H9 (cell line): ENCODE data around the gene NEU3. TPM values are rescaled to one million over a fixed set of nuclear protein-coding genes. Genes with fewer than 3 reads are reported as not detected.
A peak's percentile ranks its signal among the peaks of the same experiment; 100 is the strongest.

Experiments
- DNase-seq: peaks from one replicate; pipeline ENCODE4 v3.0.0-alpha.2; 2017
- H2AFZ ChIP-seq: one replicate; pipeline ENCODE4 v1.6.1; 2013; ENCODE audit warnings: mild to moderate bottlenecking, low read length, control low read depth, moderate library complexity
- H2AK5ac ChIP-seq: 2 replicates; pipeline ENCODE4 v1.6.1; 2013; ENCODE audit warnings: low read length, control low read depth, mixed read lengths; ENCODE audit not compliant: insufficient read length
- H2BK120ac ChIP-seq: one replicate; pipeline ENCODE4 v1.6.1; 2013; ENCODE audit warnings: low read depth, mild to moderate bottlenecking, low read length, control low read depth, inconsistent platforms; ENCODE audit not compliant: poor library complexity, severe bottlenecking
- H2BK12ac ChIP-seq: 2 replicates; pipeline ENCODE4 v1.6.1; 2013; ENCODE audit warnings: low read length, control low read depth, mixed read lengths, low read depth; ENCODE audit not compliant: insufficient read length
- H2BK15ac ChIP-seq: 2 replicates; pipeline ENCODE4 v1.6.1; 2013; ENCODE audit warnings: low read depth, low read length, control low read depth
- H2BK20ac ChIP-seq: one replicate; pipeline ENCODE4 v1.6.1; 2013; ENCODE audit warnings: low read depth, mild to moderate bottlenecking, low read length, control low read depth, inconsistent platforms; ENCODE audit not compliant: poor library complexity, severe bottlenecking
- H2BK5ac ChIP-seq: 2 replicates; pipeline ENCODE4 v1.6.1; 2013; ENCODE audit warnings: low read length, control low read depth, mixed read lengths; ENCODE audit not compliant: insufficient read length
- H3K14ac ChIP-seq: 2 replicates; pipeline ENCODE4 v1.6.1; 2013; ENCODE audit warnings: low read length, control low read depth; ENCODE audit not compliant: insufficient read depth
- H3K18ac ChIP-seq: 2 replicates; pipeline ENCODE4 v1.6.1; 2013; ENCODE audit warnings: low read depth, mild to moderate bottlenecking, mixed read lengths, low read length, control low read depth; ENCODE audit not compliant: insufficient read length
- H3K23ac ChIP-seq: 2 replicates; pipeline ENCODE4 v1.6.1; 2013; ENCODE audit warnings: low read length, control low read depth, mixed read lengths, low read depth; ENCODE audit not compliant: insufficient read length
- H3K23me2 ChIP-seq: 2 replicates; pipeline ENCODE4 v1.6.1; 2013; ENCODE audit warnings: low read depth, mild to moderate bottlenecking, mixed read lengths, low read length, control low read depth; ENCODE audit not compliant: insufficient read length, poor library complexity, severe bottlenecking
- H3K27ac ChIP-seq: 2 replicates; pipeline ENCODE4 v1.5.1; 2013; ENCODE audit warnings: low read length, control low read depth, mixed read lengths, low read depth; ENCODE audit not compliant: insufficient read length
- H3K27me3 ChIP-seq: 2 replicates; pipeline ENCODE4 v1.6.1; 2013; ENCODE audit warnings: low read length, control low read depth, inconsistent platforms; ENCODE audit not compliant: insufficient read depth
- H3K4ac ChIP-seq: 2 replicates; pipeline ENCODE4 v1.6.1; 2013; ENCODE audit warnings: low read depth, mild to moderate bottlenecking, control low read depth, inconsistent platforms, low read length, moderate library complexity
- H3K4me1 ChIP-seq: 2 replicates; pipeline ENCODE4 v1.6.1; 2013; ENCODE audit warnings: low read length, control low read depth, inconsistent platforms; ENCODE audit not compliant: insufficient read depth
- H3K4me2 ChIP-seq: 2 replicates; pipeline ENCODE4 v1.6.1; 2013; ENCODE audit warnings: low read length, control low read depth, mixed read lengths; ENCODE audit not compliant: insufficient read length, insufficient read depth
- H3K56ac ChIP-seq: 2 replicates; pipeline ENCODE4 v1.6.1; 2013; ENCODE audit warnings: low read depth, mild to moderate bottlenecking, mixed read lengths, low read length, control low read depth; ENCODE audit not compliant: insufficient read length
- H3K79me1 ChIP-seq: 2 replicates; pipeline ENCODE4 v1.6.1; 2013; ENCODE audit warnings: low read depth, mild to moderate bottlenecking, moderate library complexity, low read length, control low read depth, inconsistent platforms; ENCODE audit not compliant: insufficient read depth, poor library complexity, severe bottlenecking
- H3K79me2 ChIP-seq: 2 replicates; pipeline ENCODE4 v1.6.1; 2013; ENCODE audit warnings: low read length, control low read depth, inconsistent platforms; ENCODE audit not compliant: insufficient read depth
- H3K9ac ChIP-seq: 2 replicates; pipeline ENCODE4 v1.6.1; 2013; ENCODE audit warnings: low read length, control low read depth, mixed read lengths; ENCODE audit not compliant: insufficient read length; ENCODE audit errors: extremely low read depth
- H3K9me3 ChIP-seq: one replicate; pipeline ENCODE4 v1.6.1; 2013; ENCODE audit warnings: low read depth, low read length, inconsistent platforms; ENCODE audit not compliant: control insufficient read depth
- H3T11ph ChIP-seq: one replicate; pipeline ENCODE4 v1.6.1; 2013; ENCODE audit warnings: mild to moderate bottlenecking, low read length, control low read depth, inconsistent platforms
- H4K20me1 ChIP-seq: one replicate; pipeline ENCODE4 v1.6.1; 2013; ENCODE audit not compliant: control insufficient read depth, insufficient read length, insufficient read depth
- H4K5ac ChIP-seq: 2 replicates; pipeline ENCODE4 v1.6.1; 2013; ENCODE audit warnings: low read depth, mild to moderate bottlenecking, mixed read lengths, low read length, control low read depth; ENCODE audit not compliant: insufficient read length
- H4K8ac ChIP-seq: replicated peaks from 2 replicates; pipeline ENCODE4 v1.6.1; 2013; ENCODE audit warnings: low read length, control low read depth, mixed read lengths, low read depth; ENCODE audit not compliant: insufficient read length
- H4K91ac ChIP-seq: 2 replicates; pipeline ENCODE4 v1.6.1; 2013; ENCODE audit warnings: low read depth, mild to moderate bottlenecking, moderate library complexity, mixed read lengths, low read length, control low read depth; ENCODE audit not compliant: insufficient read length
- H3K27ac Mint-ChIP-seq, 3 experiments: 2 replicates in 2 of 3; 3 replicates in 1 of 3; pipeline ENCODE4 v1.8.0; 2020 to 2021; ENCODE audit warnings: mixed read lengths in 3 of 3, mild to moderate bottlenecking in 1 of 3, moderate library complexity in 1 of 3
- H3K27me3 Mint-ChIP-seq: 2 replicates; pipeline ENCODE4 v1.8.0; 2021; ENCODE audit warnings: low read depth, mild to moderate bottlenecking, moderate library complexity, mixed read lengths
- H3K36me3 Mint-ChIP-seq, 3 experiments: 2 replicates in 2 of 3; 3 replicates in 1 of 3; pipeline ENCODE4 v1.8.0; 2020 to 2021; ENCODE audit warnings: low read depth in 3 of 3, mixed read lengths in 3 of 3; ENCODE audit not compliant: insufficient read depth in 1 of 3
- H3K4me1 Mint-ChIP-seq, 2 experiments: 2 replicates each; pipeline ENCODE4 v1.8.0; 2020; ENCODE audit warnings: mixed read lengths in 2 of 2
- H3K4me3 Mint-ChIP-seq, 2 experiments: 2 replicates in 1 of 2; 3 replicates in 1 of 2; pipeline ENCODE4 v1.8.0; 2020 to 2021; ENCODE audit warnings: mild to moderate bottlenecking in 2 of 2, mixed read lengths in 2 of 2, moderate library complexity in 1 of 2
- H3K9me3 Mint-ChIP-seq, 2 experiments: 2 replicates in 1 of 2; 3 replicates in 1 of 2; pipeline ENCODE4 v1.8.0; 2020; ENCODE audit warnings: mild to moderate bottlenecking in 2 of 2, mixed read lengths in 2 of 2, moderate library complexity in 1 of 2
- WGBS: extraction: QIAGEN DNeasy Blood & Tissue Kit; methylation state at CpG from one replicate; pipeline ENCODE4 v1.1.7; 2013; ENCODE audit warnings: missing lambda C conversion rate, low lambda C conversion rate, mixed read lengths; ENCODE audit not compliant: insufficient read length; ENCODE audit errors: extremely low coverage; 5-methylcytosine and 5-hydroxymethylcytosine counted together
- total RNA-seq: library from RNA; stranded (reverse); gene quantifications from 2 replicates; pipeline ENCODE4 v1.2.1, GENCODE V29; 2021
- TF ChIP-seq, protein P1 (sequence below): fragments of 200-600 bp; sonication (generic); conservative IDR thresholded peaks from 3 replicates; pipeline ENCODE4 v1.8.0; 2021; ENCODE audit warnings: antibody characterized with exemption, mild to moderate bottlenecking

Gene NEU3
- total RNA-seq, 1 experiment from 2014 or later, result 15.9 TPM

DNA sequence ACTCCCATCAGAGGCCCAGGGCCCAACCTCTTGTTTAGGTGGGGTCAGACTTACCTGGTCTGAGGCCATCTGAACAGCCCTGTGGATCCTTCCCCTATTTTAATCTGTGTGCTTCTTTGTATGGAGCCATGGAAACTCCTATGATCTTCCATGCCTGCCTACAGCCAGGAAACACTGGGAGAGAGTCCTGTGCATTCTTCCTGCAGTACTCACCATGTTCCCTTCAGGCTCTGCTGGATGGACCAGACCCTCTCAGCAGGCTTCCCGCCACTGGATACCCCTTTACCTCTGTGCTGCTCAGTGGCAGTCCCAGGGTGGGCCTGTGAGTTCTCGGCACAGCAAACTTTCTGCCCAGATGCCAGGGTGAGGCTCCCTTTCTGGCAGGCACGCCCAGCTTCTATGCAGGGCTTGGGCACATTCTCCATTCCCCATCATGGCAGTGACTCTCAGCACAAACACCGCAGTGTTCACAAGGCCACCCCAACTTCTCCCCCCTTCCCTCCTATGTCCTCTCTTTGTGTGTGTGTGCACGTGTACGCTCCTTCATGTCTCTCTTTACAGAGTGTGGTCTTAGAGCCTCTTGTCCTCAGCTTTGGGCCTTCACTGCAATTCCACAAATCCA is 34.8 kb downstream of the NEU3 start:
- Histone ChIP-seq H4K91ac (no peak overlapping the region), H2BK20ac (no peak overlapping the region), H3T11ph (no peak overlapping the region), H3K79me2 (no peaks in the 10 kb centered on the region), H3K56ac (no peak overlapping the region), H2BK120ac (no peak overlapping the region), H3K9me3 (peaks cover 4% of the 10 kb centered on the region), H3K23me2 (no peaks in the 10 kb centered on the region), H4K20me1 (no peaks in the 10 kb centered on the region), H4K8ac (no peak overlapping the region), H3K27me3 (no peaks in the 10 kb centered on the region), H2AFZ (no peak overlapping the region), H3K14ac (no peak overlapping the region), H3K9ac (no peak overlapping the region), H3K4me1 (no peaks in the 10 kb centered on the region), H3K4me2 (no peak overlapping the region), H2BK5ac (no peak overlapping the region), H4K5ac (no peak overlapping the region), H2AK5ac (no peak overlapping the region), H3K4ac (no peak overlapping the region), H3K79me1 (no peaks in the 10 kb centered on the region), H3K23ac (no peak overlapping the region), H3K18ac (no peak overlapping the region), H2BK15ac (no peak overlapping the region), H3K27ac (no peak overlapping the region), H2BK12ac (no peak overlapping the region)
- Mint-ChIP-seq H3K4me1 (peaks cover 0 to 3% of the 10 kb centered on the region in 2 experiments; a peak in 1 of 4 replicates), H3K36me3 (peaks cover 9 to 20% (median 17%) of the 10 kb centered on the region in 3 experiments), H3K27ac (no peak overlapping the region; a peak in 1 of 7 replicates), H3K9me3 (peaks cover 17 to 22% of the 10 kb centered on the region in 2 experiments), H3K4me3 (no peak overlapping the region), H3K27me3 (no peaks in the 10 kb centered on the region)
- TF ChIP-seq, protein P1, sequence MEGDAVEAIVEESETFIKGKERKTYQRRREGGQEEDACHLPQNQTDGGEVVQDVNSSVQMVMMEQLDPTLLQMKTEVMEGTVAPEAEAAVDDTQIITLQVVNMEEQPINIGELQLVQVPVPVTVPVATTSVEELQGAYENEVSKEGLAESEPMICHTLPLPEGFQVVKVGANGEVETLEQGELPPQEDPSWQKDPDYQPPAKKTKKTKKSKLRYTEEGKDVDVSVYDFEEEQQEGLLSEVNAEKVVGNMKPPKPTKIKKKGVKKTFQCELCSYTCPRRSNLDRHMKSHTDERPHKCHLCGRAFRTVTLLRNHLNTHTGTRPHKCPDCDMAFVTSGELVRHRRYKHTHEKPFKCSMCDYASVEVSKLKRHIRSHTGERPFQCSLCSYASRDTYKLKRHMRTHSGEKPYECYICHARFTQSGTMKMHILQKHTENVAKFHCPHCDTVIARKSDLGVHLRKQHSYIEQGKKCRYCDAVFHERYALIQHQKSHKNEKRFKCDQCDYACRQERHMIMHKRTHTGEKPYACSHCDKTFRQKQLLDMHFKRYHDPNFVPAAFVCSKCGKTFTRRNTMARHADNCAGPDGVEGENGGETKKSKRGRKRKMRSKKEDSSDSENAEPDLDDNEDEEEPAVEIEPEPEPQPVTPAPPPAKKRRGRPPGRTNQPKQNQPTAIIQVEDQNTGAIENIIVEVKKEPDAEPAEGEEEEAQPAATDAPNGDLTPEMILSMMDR, result no peak
- WGBS, result no CpG with 5 or more reads among the region's 6 CpGs
- peak; percentile 17 for DNase-seq
